Suprapubic skin (tissue), 4 donors: ENCODE results near the gene WDR54. TPM values are rescaled to one million over a fixed set of nuclear protein-coding genes. Genes with fewer than 3 reads are reported as not detected.
"Not testable (repeated sequence)": the region's sequence is repeated elsewhere in the genome, so short reads cannot be mapped to it uniquely, and the experiment has no call there.

Experiments
- DNase-seq, 2 donors: peaks; one replicate each; pipeline ENCODE4 v3.0.0-alpha.2; 2019; ENCODE audit warnings: low spot score in 2 of 2
- H3K27ac ChIP-seq: fragments of 200-600 bp; sonication (generic); one replicate; pipeline ENCODE4 v1.5.1; 2019
- H3K27me3 ChIP-seq: fragments of 200-600 bp; sonication (generic); one replicate; pipeline ENCODE4 v1.5.1; 2019
- H3K36me3 ChIP-seq: fragments of 200-600 bp; sonication (generic); one replicate; pipeline ENCODE4 v1.5.1; 2019
- H3K4me1 ChIP-seq: fragments of 200-600 bp; sonication (generic); one replicate; pipeline ENCODE4 v1.5.1; 2019
- H3K4me3 ChIP-seq: fragments of 200-600 bp; sonication (generic); one replicate; pipeline ENCODE4 v1.5.1; 2019; ENCODE audit warnings: mild to moderate bottlenecking
- H3K9me3 ChIP-seq: fragments of 200-600 bp; sonication (generic); one replicate; pipeline ENCODE4 v1.5.1; 2019
- CTCF ChIP-seq, 2 donors: fragments of 200-600 bp in 1 of 2; fragments of 450-650 bp in 1 of 2; sonication (generic) in 1 of 2; IDR thresholded peaks; one replicate each; pipeline ENCODE4 v1.5.1; 2016 to 2019; ENCODE audit warnings: antibody characterized with exemption in 2 of 2, mild to moderate bottlenecking in 1 of 2, moderate library complexity in 1 of 2
- EP300 ChIP-seq: sonication (generic); formaldehyde crosslinking; IDR thresholded peaks from one replicate; pipeline ENCODE4 v1.6.1; 2017; ENCODE audit warnings: antibody characterized with exemption
- POLR2A ChIP-seq, 2 donors: fragments of 450-650 bp; IDR thresholded peaks; one replicate each; pipeline ENCODE4 v1.6.1; 2017; ENCODE audit warnings: antibody characterized with exemption in 2 of 2, mild to moderate bottlenecking in 2 of 2, moderate library complexity in 2 of 2
- POLR2AphosphoS5 ChIP-seq, 3 donors: sonication (generic); formaldehyde crosslinking; IDR thresholded peaks; one replicate each; pipeline ENCODE4 v1.6.1; 2017; ENCODE audit warnings: antibody characterized with exemption in 3 of 3
- WGBS: methylation state at CpG from one replicate; pipeline ENCODE4 v1.1.5; 2018; 5-methylcytosine and 5-hydroxymethylcytosine counted together
- total RNA-seq, 4 donors: library from RNA; depleted of rRNA; stranded (reverse); fragments of >200 nt; gene quantifications; one replicate each; pipeline ENCODE4 v1.1.0, GENCODE V29; 2016

The WDR54 gene
- total RNA-seq, 4 donors from 2014 or later: 5.0 to 12.0 (median 8.5) TPM

GRCh38 chr2:74457129-74457548, 35.6 kb downstream of the WDR54 start:
- no peaks in the 10 kb centered on the region for H3K9me3 ChIP-seq
- H3K4me3 ChIP-seq: peak overlapping the region; percentile 61
- H3K27ac ChIP-seq: peak overlapping the region; percentile 89
- no peak for DNase-seq
- H3K27me3 ChIP-seq: no peaks in the 10 kb centered on the region
- TF ChIP-seq POLR2AphosphoS5 (IDR thresholded peaks at IDR 0.05) (no peak), CTCF (IDR thresholded peaks at IDR 0.05) (no peak), EP300 (no peak), POLR2A (IDR thresholded peaks at IDR 0.05) (no peak)
- peaks cover 42% of the 10 kb centered on the region for H3K4me1 ChIP-seq
- peaks cover 11% of the 10 kb centered on the region for H3K36me3 ChIP-seq
- WGBS: under 1% methylated on average over 16 of the region's 27 CpGs

GRCh38 chr2:74457549-74458131, 36.1 kb downstream of the WDR54 start:
- Histone ChIP-seq H3K27ac (peak overlapping the region; percentile 89), H3K27me3 (no peaks in the 10 kb centered on the region), H3K9me3 (no peaks in the 10 kb centered on the region), H3K36me3 (peaks cover 16% of the 10 kb centered on the region), H3K4me1 (peaks cover 42% of the 10 kb centered on the region), H3K4me3 (peak overlapping the region; percentile 61)
- WGBS: 0% methylated on average over 24 of the region's 46 CpGs
- DNase-seq: peak; percentile 85
- TF ChIP-seq EP300 (no peak), CTCF (IDR thresholded peaks at IDR 0.05) (no peak), POLR2A (IDR thresholded peaks at IDR 0.05) (peak in 1 of 2 donors; percentile 23), POLR2AphosphoS5 (IDR thresholded peaks at IDR 0.05) (peak in 1 of 3 donors; percentile 52)

- 0% methylated on average over 6 of the region's 38 CpGs for WGBS
- H3K4me3 ChIP-seq: peak within 1 kb of the TSS; percentile 61
- H3K27me3 ChIP-seq: no peaks in the 10 kb centered on the region
- H3K27ac ChIP-seq: peak within 1 kb of the TSS; percentile 89
- TF ChIP-seq POLR2AphosphoS5 (IDR thresholded peaks at IDR 0.05): peak in 2 of 3 donors; percentile 26 to 48
- TF ChIP-seq POLR2A (IDR thresholded peaks at IDR 0.05): peak in 1 of 2 donors; percentile 22
- TF ChIP-seq CTCF (IDR thresholded peaks at IDR 0.05): no peak
- TF ChIP-seq EP300: no peak
- no peaks in the 10 kb centered on the region for H3K9me3 ChIP-seq
- peaks cover 22% of the 10 kb centered on the region for H3K36me3 ChIP-seq
- peaks cover 42% of the 10 kb centered on the region for H3K4me1 ChIP-seq
- peak; percentile 100 for DNase-seq
Observed at GRCh38 chr2:74458132-74458937, 36.8 kb downstream of the WDR54 start, which contains the start of gene WBP1. WBP1 (plus strand) TSS chr2:74458438; CDS start chr2:74458603, 165 bp downstream.

- DNase-seq: no peak
- Histone ChIP-seq H3K4me1 (peaks cover 45% of the 10 kb centered on the region), H3K27me3 (no peaks in the 10 kb centered on the region), H3K27ac (peak overlapping the region; percentile 77), H3K4me3 (peak overlapping the region; percentile 61), H3K9me3 (no peaks in the 10 kb centered on the region), H3K36me3 (peaks cover 22% of the 10 kb centered on the region)
- no peak for TF ChIP-seq POLR2AphosphoS5 (IDR thresholded peaks at IDR 0.05)
- no peak for TF ChIP-seq CTCF (IDR thresholded peaks at IDR 0.05)
- TF ChIP-seq POLR2A (IDR thresholded peaks at IDR 0.05): no peak
- no peak for TF ChIP-seq EP300
- WGBS: 0% methylated on average over 10 of the region's 10 CpGs
Observed at GRCh38 chr2:74458938-74459363, 37.4 kb downstream of the WDR54 start.

GRCh38 chr2:74459503-74460118, 38.1 kb downstream of the WDR54 start:
- not testable (repeated sequence) for H3K27me3 ChIP-seq, DNase-seq, H3K27ac ChIP-seq, H3K9me3 ChIP-seq
- 72% methylated on average over 13 of the region's 13 CpGs for WGBS
- Histone ChIP-seq H3K36me3 (peaks cover 22% of the 10 kb centered on the region), H3K4me3 (peak overlapping the region; percentile 61), H3K4me1 (peaks cover 48% of the 10 kb centered on the region)

- not testable (repeated sequence) for H3K27me3 ChIP-seq, DNase-seq, H3K9me3 ChIP-seq, H3K27ac ChIP-seq, H3K4me3 ChIP-seq
- peaks cover 22% of the 10 kb centered on the region for H3K36me3 ChIP-seq
- H3K4me1 ChIP-seq: peaks cover 47% of the 10 kb centered on the region
- 69% methylated on average over 8 of the region's 10 CpGs for WGBS
Observed at GRCh38 chr2:74460187-74460586, 38.7 kb downstream of the WDR54 start.
